ENCODE data around the gene MYO1A.

The MYO1A gene

GRCh38 chr12:57049890-57050289 is at the start of gene MYO1A:
MYO1A (minus strand) TSS chr12:57050129; CDS start chr12:57048323, 1,806 bp downstream.
- H3K27ac ChIP-seq: no peak within 1 kb of the TSS
- TF ChIP-seq ZFX (IDR thresholded peaks at IDR 0.05) (no peak), CTCF (conservative IDR thresholded peaks at IDR 0.05) (no peak)

GRCh38 chr12:57099047-57099714 is 49.3 kb upstream of the MYO1A start:
- TF ChIP-seq ZFX (IDR thresholded peaks at IDR 0.05) (no peak), CTCF (conservative IDR thresholded peaks at IDR 0.05) (no peak)
- no peak overlapping the region for H3K27ac ChIP-seq

GRCh38 chr12:57098546-57098945 is 48.6 kb upstream of the MYO1A start:
- H3K27ac ChIP-seq: no peak overlapping the region
- TF ChIP-seq CTCF (conservative IDR thresholded peaks at IDR 0.05) (no peak), ZFX (IDR thresholded peaks at IDR 0.05) (no peak)

- TF ChIP-seq CTCF (conservative IDR thresholded peaks at IDR 0.05) (no peak), ZFX (IDR thresholded peaks at IDR 0.05) (no peak)
- H3K27ac ChIP-seq: no peak overlapping the region
Observed at GRCh38 chr12:57097554-57097835, 47.6 kb upstream of the MYO1A start.

GRCh38 chr12:57096748-57097553 is 47.0 kb upstream of the MYO1A start:
- TF ChIP-seq CTCF (conservative IDR thresholded peaks at IDR 0.05): no peak
- no peak for TF ChIP-seq ZFX (IDR thresholded peaks at IDR 0.05)
- no peak overlapping the region for H3K27ac ChIP-seq

GRCh38 chr12:57096099-57096572 is 46.2 kb upstream of the MYO1A start:
- TF ChIP-seq CTCF (conservative IDR thresholded peaks at IDR 0.05) (no peak), ZFX (IDR thresholded peaks at IDR 0.05) (no peak)
- no peak overlapping the region for H3K27ac ChIP-seq

- H3K27ac ChIP-seq: no peak overlapping the region
- no peak for TF ChIP-seq ZFX (IDR thresholded peaks at IDR 0.05)
- TF ChIP-seq CTCF (conservative IDR thresholded peaks at IDR 0.05): no peak
Observed at GRCh38 chr12:57095440-57095839, 45.5 kb upstream of the MYO1A start.
